ENCODE measurements around the gene BTC.

GRCh38 chr4:74734995-74735394 is 59.3 kb downstream of the BTC start:
- TF ChIP-seq CTCF (IDR thresholded peaks at IDR 0.05) = no peak
- TF ChIP-seq EZH2 (IDR thresholded peaks at IDR 0.05; ENCODE audit: borderline replicate concordance, insufficient read depth, low read depth, low read length, poor library complexity, severe bottlenecking) = no peak
